ENCODE results near the gene GJA5.

Gene GJA5

GRCh38 chr1:147723691-147724323 lies 36.6 kb downstream of the GJA5 start:
- DNase-seq, result no peak

GRCh38 chr1:147722124-147722523 lies 38.3 kb downstream of the GJA5 start:
- DNase-seq, result no peak

- no peak for DNase-seq
Measured at GRCh38 chr1:147721716-147722115, 38.7 kb downstream of the GJA5 start.

- DNase-seq, result no peak
Measured at GRCh38 chr1:147720557-147720956, 39.8 kb downstream of the GJA5 start.

- no peak for DNase-seq
Measured at GRCh38 chr1:147719711-147720225, 40.6 kb downstream of the GJA5 start.

- no peak for DNase-seq
Measured at GRCh38 chr1:147719029-147719698, 41.2 kb downstream of the GJA5 start.

GRCh38 chr1:147717706-147718097 lies 42.7 kb downstream of the GJA5 start:
- DNase-seq, result no peak

- no peak for DNase-seq
Measured at GRCh38 chr1:147717051-147717705, 43.2 kb downstream of the GJA5 start.

GRCh38 chr1:147712605-147713004 lies 47.8 kb downstream of the GJA5 start:
- DNase-seq, result no peak
